ENCODE results near the gene PXN. TPM values are rescaled to one million over a fixed set of nuclear protein-coding genes. Genes with fewer than 3 reads are reported as not detected.

The PXN gene
- total RNA-seq, 2 donors from 2014 or later = 29.3 to 35.9 TPM

DNA sequence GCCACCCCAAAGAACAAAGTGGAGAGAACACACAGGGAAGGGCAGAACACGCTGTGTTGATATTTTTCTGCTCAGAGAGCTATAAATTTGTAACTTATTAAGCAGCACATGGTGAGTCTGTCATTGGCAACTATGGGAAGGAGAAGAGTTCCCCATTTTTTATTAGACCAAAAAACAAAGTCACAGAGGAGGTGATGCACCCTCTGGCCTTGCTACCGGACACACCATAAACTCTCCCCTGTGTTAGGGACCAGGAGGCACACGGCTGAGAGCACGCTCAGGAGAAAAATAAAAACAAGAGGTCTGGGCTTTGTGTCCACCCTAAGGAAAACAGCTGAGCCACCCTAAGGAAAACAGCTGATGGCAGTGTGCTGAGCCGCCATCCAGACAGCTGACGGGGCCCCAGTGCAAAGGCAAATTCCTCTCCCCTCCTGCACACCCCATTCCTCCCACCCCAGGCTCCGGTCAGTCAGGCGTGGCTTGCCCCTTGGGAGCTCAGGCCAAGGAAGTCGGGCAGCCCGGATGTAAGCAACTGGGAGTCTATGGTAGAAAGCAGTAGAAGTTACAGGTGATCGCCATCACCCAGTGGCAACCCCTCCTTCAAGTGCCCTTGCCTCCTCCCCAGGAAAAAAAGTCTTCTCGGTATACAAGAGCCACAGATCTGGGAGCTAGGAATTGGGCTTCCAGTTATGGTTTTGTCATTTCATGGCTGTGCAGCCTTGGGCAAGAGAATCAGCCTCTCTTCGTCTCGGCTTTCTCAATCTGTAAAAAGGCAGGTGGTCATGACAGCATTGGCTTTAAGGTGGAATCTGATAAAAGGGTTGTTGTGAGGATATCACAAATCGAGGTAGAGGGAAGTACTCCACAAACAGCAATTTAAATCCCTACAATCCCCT lies 2.4 kb downstream of the PXN start:
- DNase-seq (peak in 1 of 4 donors; percentile 16), ATAC-seq (no peak)
- H3K27me3 ChIP-seq = no peaks in the 10 kb centered on the region
- peaks cover 54% of the 10 kb centered on the region for H3K4me1 ChIP-seq
- 36 to 37% methylated on average over 11 to 15 of the region's 15 CpGs for WGBS, 2 donors
- no peaks in the 10 kb centered on the region for H3K9me3 ChIP-seq
- no peak overlapping the region for H3K4me3 ChIP-seq
- no peaks in the 10 kb centered on the region for H3K36me3 ChIP-seq (replicated peaks in 1 of 2; ENCODE audit: insufficient read depth in 1 of 2, low read depth in 2 of 2)
- peak overlapping the region; percentile 59 to 88 (median 78) for H3K27ac ChIP-seq
- intact Hi-C loops (cut with DNase I) = no loop called here
- TF ChIP-seq POLR2A (IDR thresholded peaks at IDR 0.05) = no peak
- TF ChIP-seq, protein P1, sequence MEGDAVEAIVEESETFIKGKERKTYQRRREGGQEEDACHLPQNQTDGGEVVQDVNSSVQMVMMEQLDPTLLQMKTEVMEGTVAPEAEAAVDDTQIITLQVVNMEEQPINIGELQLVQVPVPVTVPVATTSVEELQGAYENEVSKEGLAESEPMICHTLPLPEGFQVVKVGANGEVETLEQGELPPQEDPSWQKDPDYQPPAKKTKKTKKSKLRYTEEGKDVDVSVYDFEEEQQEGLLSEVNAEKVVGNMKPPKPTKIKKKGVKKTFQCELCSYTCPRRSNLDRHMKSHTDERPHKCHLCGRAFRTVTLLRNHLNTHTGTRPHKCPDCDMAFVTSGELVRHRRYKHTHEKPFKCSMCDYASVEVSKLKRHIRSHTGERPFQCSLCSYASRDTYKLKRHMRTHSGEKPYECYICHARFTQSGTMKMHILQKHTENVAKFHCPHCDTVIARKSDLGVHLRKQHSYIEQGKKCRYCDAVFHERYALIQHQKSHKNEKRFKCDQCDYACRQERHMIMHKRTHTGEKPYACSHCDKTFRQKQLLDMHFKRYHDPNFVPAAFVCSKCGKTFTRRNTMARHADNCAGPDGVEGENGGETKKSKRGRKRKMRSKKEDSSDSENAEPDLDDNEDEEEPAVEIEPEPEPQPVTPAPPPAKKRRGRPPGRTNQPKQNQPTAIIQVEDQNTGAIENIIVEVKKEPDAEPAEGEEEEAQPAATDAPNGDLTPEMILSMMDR (IDR thresholded peaks at IDR 0.05) = no peak

DNA sequence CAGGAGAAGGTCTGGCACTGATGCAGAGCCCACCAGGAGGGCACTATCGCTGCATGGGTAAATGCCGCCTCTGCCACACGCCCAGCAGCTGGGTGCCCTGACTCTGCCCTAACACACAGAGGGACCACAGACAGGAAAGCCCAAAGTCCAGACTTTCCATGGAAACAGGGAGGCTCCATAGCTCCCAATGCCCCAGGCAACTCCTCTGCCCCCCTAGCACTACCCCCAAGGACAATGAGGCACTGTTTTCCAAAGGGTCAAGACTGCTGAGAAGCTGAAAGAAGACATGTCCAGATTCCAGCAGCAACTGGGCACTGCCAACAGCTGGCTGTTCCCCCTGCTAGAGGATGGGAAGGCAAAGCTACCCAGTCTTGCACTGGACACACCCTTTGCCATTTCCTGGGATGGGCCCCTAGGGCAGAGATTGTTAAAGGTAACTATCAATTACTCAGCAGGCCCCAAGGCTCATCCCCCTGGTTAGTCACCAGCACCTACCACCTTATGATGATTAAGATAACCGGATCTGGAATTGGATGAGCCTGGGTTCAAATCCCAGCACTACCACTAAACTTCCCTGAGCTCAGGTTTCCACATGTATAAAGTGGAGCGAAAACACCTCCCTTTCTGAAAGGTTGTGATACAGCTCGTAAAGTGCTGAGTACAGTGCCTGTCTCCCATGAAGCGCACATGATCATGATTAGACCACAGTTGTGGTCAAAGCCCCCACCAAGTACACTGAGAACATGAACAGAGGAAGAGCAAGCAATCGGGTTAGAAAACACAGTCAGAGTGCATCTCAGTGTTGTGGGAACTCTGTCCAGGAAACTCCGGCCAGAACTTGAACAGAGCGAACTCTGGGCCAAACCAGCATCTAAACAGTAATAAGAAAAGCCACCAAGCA lies 3.3 kb downstream of the PXN start:
- TF ChIP-seq POLR2A (IDR thresholded peaks at IDR 0.05) = no peak
- TF ChIP-seq, protein P1 (IDR thresholded peaks at IDR 0.05) = no peak
- no peak for ATAC-seq
- peak overlapping the region in 3 of 4 donors; percentile 71 to 88 (median 84) for H3K27ac ChIP-seq
- no peak overlapping the region for H3K4me3 ChIP-seq
- no peaks in the 10 kb centered on the region for H3K27me3 ChIP-seq
- H3K36me3 ChIP-seq (replicated peaks in 1 of 2; ENCODE audit: insufficient read depth in 1 of 2, low read depth in 2 of 2) = no peaks in the 10 kb centered on the region
- peak in 1 of 4 donors; percentile 24 for DNase-seq
- H3K9me3 ChIP-seq = no peaks in the 10 kb centered on the region
- intact Hi-C loops (cut with DNase I) = no loop called here
- peaks cover 63% of the 10 kb centered on the region for H3K4me1 ChIP-seq
- WGBS, 2 donors = 67 to 69% methylated on average over 7 to 10 of the region's 10 CpGs

DNA sequence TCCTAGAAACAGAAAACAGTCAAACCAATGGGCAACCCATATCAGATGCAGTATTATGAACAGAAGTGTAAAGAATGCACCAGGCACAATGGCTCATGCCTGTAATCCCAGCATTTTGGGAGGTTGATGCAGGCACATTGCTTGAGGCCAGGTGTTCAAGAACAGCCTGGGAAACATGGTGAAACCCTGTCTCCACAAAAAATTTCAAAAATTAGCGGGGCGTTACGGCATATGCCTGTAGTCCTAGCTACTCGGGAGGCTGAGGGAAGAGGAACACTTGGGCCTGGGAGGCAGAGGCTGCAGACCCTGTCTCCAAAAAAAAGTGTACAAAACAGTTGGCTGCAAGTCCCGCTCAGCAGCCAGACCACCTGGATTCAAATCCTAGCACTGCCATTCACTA lies 4.9 kb downstream of the PXN start:
- WGBS, 2 donors = 82 to 94% methylated on average over 5 of the region's 5 CpGs
- peaks cover 77% of the 10 kb centered on the region for H3K4me1 ChIP-seq
- intact Hi-C loops (cut with DNase I) = no loop called here
- no peaks in the 10 kb centered on the region for H3K36me3 ChIP-seq (replicated peaks in 1 of 2; ENCODE audit: insufficient read depth in 1 of 2, low read depth in 2 of 2)
- DNase-seq = no peak
- TF ChIP-seq, protein P1 (IDR thresholded peaks at IDR 0.05) = no peak
- no peak for TF ChIP-seq POLR2A (IDR thresholded peaks at IDR 0.05)
- H3K9me3 ChIP-seq = no peaks in the 10 kb centered on the region
- H3K27me3 ChIP-seq = no peaks in the 10 kb centered on the region
- no peak overlapping the region for H3K27ac ChIP-seq
- H3K4me3 ChIP-seq = no peak overlapping the region
- no peak for ATAC-seq

- no peak for ATAC-seq
- no peak for DNase-seq
Measured at GRCh38 chr12:120259418-120260202, 5.9 kb downstream of the PXN start.

More at GRCh38 chr12:120259418-120260202, 5.9 kb downstream of the PXN start:
- intact Hi-C loops (cut with DNase I) = no loop called here
- Histone ChIP-seq H3K27me3 (no peaks in the 10 kb centered on the region), H3K27ac (peak overlapping the region in 2 of 4 donors; percentile 1 to 18), H3K36me3 (replicated peaks in 1 of 2; ENCODE audit: insufficient read depth in 1 of 2, low read depth in 2 of 2) (no peaks in the 10 kb centered on the region), H3K4me1 (peaks cover 80% of the 10 kb centered on the region), H3K4me3 (no peak overlapping the region), H3K9me3 (no peaks in the 10 kb centered on the region)
- TF ChIP-seq POLR2A (IDR thresholded peaks at IDR 0.05) = no peak
- TF ChIP-seq, protein P1 (IDR thresholded peaks at IDR 0.05) = no peak
- 71 to 72% methylated on average over 7 to 8 of the region's 8 CpGs for WGBS, 2 donors

Measured in body of pancreas (tissue), 4 donors.